GM12875 (cell line): Measurements from ENCODE around the gene PAQR5.
"Not testable (repeated sequence)": the region's sequence is repeated elsewhere in the genome, so short reads cannot be mapped to it uniquely, and the experiment has no call there.

Source experiments
- H3K4me3 ChIP-seq: one replicate; pipeline ENCODE4 v1.5.1; 2011; ENCODE audit warnings: low read depth, low read length, control low read depth
- CTCF ChIP-seq: IDR thresholded peaks from 2 replicates; pipeline ENCODE4 v1.5.1; 2011; ENCODE audit warnings: low read depth, mild to moderate bottlenecking, control low read depth, inconsistent platforms, low read length, moderate library complexity, borderline replicate concordance; ENCODE audit not compliant: insufficient read depth

PAQR5 gene

GRCh38 chr15:69325456-69325971 lies 26.8 kb downstream of the PAQR5 start:
- H3K4me3 ChIP-seq = no peak overlapping the region
- TF ChIP-seq CTCF = no peak

- H3K4me3 ChIP-seq = no peak overlapping the region
- TF ChIP-seq CTCF = no peak
Observed at GRCh38 chr15:69328080-69328479, 29.4 kb downstream of the PAQR5 start.

GRCh38 chr15:69328739-69329138 lies 30.0 kb downstream of the PAQR5 start:
- no peak for TF ChIP-seq CTCF
- H3K4me3 ChIP-seq = no peak overlapping the region

- TF ChIP-seq CTCF = no peak
- H3K4me3 ChIP-seq = no peak overlapping the region
Observed at GRCh38 chr15:69337138-69337537, 38.4 kb downstream of the PAQR5 start.

GRCh38 chr15:69338535-69339213 lies 40.0 kb downstream of the PAQR5 start:
- no peak overlapping the region for H3K4me3 ChIP-seq
- TF ChIP-seq CTCF = no peak

- H3K4me3 ChIP-seq = not testable (repeated sequence)
Observed at GRCh38 chr15:69339214-69339543, 40.5 kb downstream of the PAQR5 start.

GRCh38 chr15:69340243-69340900 lies 41.7 kb downstream of the PAQR5 start:
- no peak for TF ChIP-seq CTCF
- no peak overlapping the region for H3K4me3 ChIP-seq
